ENCODE data around the gene ARPC1B. TPM values are rescaled to one million over a fixed set of nuclear protein-coding genes. Genes with fewer than 3 reads are reported as not detected.
A peak's percentile ranks its signal among the peaks of the same experiment; 100 is the strongest.

Gene ARPC1B
- total RNA-seq, 1 donor from 2014 or later: 175 TPM

DNA sequence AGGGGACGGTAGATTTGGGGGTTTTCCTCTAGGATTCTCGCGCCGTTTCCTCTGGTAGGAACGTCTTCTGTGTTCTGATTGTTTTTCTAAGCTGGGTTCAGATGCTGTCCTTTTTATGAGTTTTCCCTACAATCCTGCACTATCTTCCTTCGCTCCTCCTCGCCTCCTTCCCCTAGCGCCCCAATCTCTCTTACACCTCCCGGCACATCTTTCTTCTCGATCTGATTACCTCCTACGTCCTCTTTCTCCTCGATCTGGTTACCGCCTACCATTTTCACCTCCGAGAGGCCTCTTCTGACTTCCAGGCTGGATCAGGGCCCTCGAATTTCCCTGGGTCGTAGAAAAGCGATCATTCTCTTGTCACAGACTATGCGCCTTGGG lies 34.7 kb downstream of the ARPC1B start:
- Histone ChIP-seq H2AFZ (ENCODE audit: low read depth, low read length) (peak overlapping the region; percentile 92), H3K4me2 (ENCODE audit: low read length) (peak overlapping the region; percentile 87), H4K20me1 (ENCODE audit: insufficient read depth, low read length) (peaks cover 68% of the 10 kb centered on the region), H3K27ac (ENCODE audit: low read depth, low read length) (peak overlapping the region; percentile 99), H3K4me3 (ENCODE audit: insufficient read depth, low read depth, low read length) (peak overlapping the region; percentile 98), H3K9me3 (ENCODE audit: insufficient read depth, low read depth, low read length) (no peaks in the 10 kb centered on the region), H3K36me3 (ENCODE audit: insufficient read depth, low read length) (peaks cover 26% of the 10 kb centered on the region), H3K9ac (ENCODE audit: low read length) (peak overlapping the region; percentile 99), H3K27me3 (ENCODE audit: insufficient read depth, low read length) (no peaks in the 10 kb centered on the region), H3K4me1 (ENCODE audit: insufficient read depth, low read length) (peaks cover 17% of the 10 kb centered on the region), H3K79me2 (ENCODE audit: insufficient read depth, low read length) (peaks cover 88% of the 10 kb centered on the region)
- H3K27me3 Mint-ChIP-seq (ENCODE audit: low read depth, unreplicated experiment): no peaks in the 10 kb centered on the region
- H3K36me3 Mint-ChIP-seq (ENCODE audit: low read depth, unreplicated experiment): peaks cover 6% of the 10 kb centered on the region
- H3K4me1 Mint-ChIP-seq (ENCODE audit: low read depth, unreplicated experiment): peaks cover 16% of the 10 kb centered on the region
- H3K27ac Mint-ChIP-seq (ENCODE audit: unreplicated experiment): peak overlapping the region; percentile 86
- no peak for FAIRE-seq
- no peak for TF ChIP-seq EZH2 (IDR thresholded peaks at IDR 0.05; ENCODE audit: insufficient read depth, low read length)
- TF ChIP-seq, protein P1, sequence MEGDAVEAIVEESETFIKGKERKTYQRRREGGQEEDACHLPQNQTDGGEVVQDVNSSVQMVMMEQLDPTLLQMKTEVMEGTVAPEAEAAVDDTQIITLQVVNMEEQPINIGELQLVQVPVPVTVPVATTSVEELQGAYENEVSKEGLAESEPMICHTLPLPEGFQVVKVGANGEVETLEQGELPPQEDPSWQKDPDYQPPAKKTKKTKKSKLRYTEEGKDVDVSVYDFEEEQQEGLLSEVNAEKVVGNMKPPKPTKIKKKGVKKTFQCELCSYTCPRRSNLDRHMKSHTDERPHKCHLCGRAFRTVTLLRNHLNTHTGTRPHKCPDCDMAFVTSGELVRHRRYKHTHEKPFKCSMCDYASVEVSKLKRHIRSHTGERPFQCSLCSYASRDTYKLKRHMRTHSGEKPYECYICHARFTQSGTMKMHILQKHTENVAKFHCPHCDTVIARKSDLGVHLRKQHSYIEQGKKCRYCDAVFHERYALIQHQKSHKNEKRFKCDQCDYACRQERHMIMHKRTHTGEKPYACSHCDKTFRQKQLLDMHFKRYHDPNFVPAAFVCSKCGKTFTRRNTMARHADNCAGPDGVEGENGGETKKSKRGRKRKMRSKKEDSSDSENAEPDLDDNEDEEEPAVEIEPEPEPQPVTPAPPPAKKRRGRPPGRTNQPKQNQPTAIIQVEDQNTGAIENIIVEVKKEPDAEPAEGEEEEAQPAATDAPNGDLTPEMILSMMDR (IDR thresholded peaks at IDR 0.05; ENCODE audit: insufficient read depth, low read depth, low read length): no peak
- peak overlapping the region; percentile 97 for H3K4me3 Mint-ChIP-seq (ENCODE audit: unreplicated experiment)
- no peaks in the 10 kb centered on the region for H3K9me3 Mint-ChIP-seq (ENCODE audit: unreplicated experiment)
- DNase-seq (ENCODE audit: low read depth): no peak

DNA sequence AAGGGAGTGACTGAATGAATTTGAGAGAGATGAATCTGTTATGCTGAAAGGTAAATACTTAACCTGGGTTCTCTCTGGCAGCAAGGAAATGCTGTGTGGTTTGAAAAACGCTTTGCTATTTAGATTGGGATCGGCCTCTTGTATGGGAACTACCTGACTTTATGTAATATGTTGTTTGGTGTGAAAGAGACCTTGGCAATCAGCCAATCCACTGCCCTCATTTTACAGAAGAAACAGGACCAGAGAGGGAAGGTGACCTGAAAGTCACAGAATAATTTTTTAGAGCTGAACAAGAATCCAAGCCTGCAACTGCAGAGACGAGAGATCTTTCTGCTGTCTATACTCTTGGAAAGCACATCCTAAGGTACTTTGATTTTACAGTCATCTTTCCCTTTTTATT lies 35.3 kb downstream of the ARPC1B start:
- peaks cover 6% of the 10 kb centered on the region for H3K36me3 Mint-ChIP-seq (ENCODE audit: low read depth, unreplicated experiment)
- peak overlapping the region; percentile 97 for H3K4me3 Mint-ChIP-seq (ENCODE audit: unreplicated experiment)
- Histone ChIP-seq H2AFZ (ENCODE audit: low read depth, low read length) (no peak overlapping the region), H4K20me1 (ENCODE audit: insufficient read depth, low read length) (peaks cover 66% of the 10 kb centered on the region), H3K4me3 (ENCODE audit: insufficient read depth, low read depth, low read length) (peak overlapping the region; percentile 98), H3K4me1 (ENCODE audit: insufficient read depth, low read length) (peaks cover 10% of the 10 kb centered on the region), H3K79me2 (ENCODE audit: insufficient read depth, low read length) (peaks cover 82% of the 10 kb centered on the region), H3K27ac (ENCODE audit: low read depth, low read length) (peak overlapping the region; percentile 99), H3K27me3 (ENCODE audit: insufficient read depth, low read length) (no peaks in the 10 kb centered on the region), H3K36me3 (ENCODE audit: insufficient read depth, low read length) (peaks cover 29% of the 10 kb centered on the region), H3K4me2 (ENCODE audit: low read length) (peak overlapping the region; percentile 87), H3K9me3 (ENCODE audit: insufficient read depth, low read depth, low read length) (no peaks in the 10 kb centered on the region), H3K9ac (ENCODE audit: low read length) (peak overlapping the region; percentile 99)
- FAIRE-seq: no peak
- no peak for DNase-seq (ENCODE audit: low read depth)
- H3K27me3 Mint-ChIP-seq (ENCODE audit: low read depth, unreplicated experiment): no peaks in the 10 kb centered on the region
- H3K27ac Mint-ChIP-seq (ENCODE audit: unreplicated experiment): peak overlapping the region; percentile 86
- peaks cover 14% of the 10 kb centered on the region for H3K4me1 Mint-ChIP-seq (ENCODE audit: low read depth, unreplicated experiment)
- no peaks in the 10 kb centered on the region for H3K9me3 Mint-ChIP-seq (ENCODE audit: unreplicated experiment)
- no peak for TF ChIP-seq EZH2 (IDR thresholded peaks at IDR 0.05; ENCODE audit: insufficient read depth, low read length)
- TF ChIP-seq, protein P1 (IDR thresholded peaks at IDR 0.05; ENCODE audit: insufficient read depth, low read depth, low read length): no peak

DNA sequence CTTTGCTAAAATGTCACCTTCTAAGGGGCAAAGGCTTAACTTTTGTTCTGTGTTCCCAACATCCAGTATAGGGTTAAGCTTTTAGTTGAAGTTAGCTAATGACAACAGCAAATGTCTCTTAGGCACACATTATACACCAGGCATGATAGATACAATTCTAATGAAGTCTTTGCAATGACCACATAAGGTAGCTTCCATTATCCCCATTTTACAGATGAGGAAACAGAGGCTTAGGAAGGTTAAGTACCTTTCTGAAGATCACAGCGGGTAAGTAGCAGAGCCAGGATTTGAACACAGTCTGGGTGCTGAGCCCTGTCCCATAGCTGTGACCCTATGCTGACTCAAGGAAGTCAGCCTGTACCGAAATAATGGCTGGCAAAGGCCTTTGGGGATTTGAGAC lies 36.1 kb downstream of the ARPC1B start:
- Mint-ChIP-seq H3K36me3 (ENCODE audit: low read depth, unreplicated experiment) (peaks cover 10% of the 10 kb centered on the region), H3K4me3 (ENCODE audit: unreplicated experiment) (peak overlapping the region; percentile 97), H3K9me3 (ENCODE audit: unreplicated experiment) (no peaks in the 10 kb centered on the region), H3K27ac (ENCODE audit: unreplicated experiment) (peak overlapping the region; percentile 80), H3K4me1 (ENCODE audit: low read depth, unreplicated experiment) (peaks cover 18% of the 10 kb centered on the region), H3K27me3 (ENCODE audit: low read depth, unreplicated experiment) (no peaks in the 10 kb centered on the region)
- Histone ChIP-seq H3K9me3 (ENCODE audit: insufficient read depth, low read depth, low read length) (no peaks in the 10 kb centered on the region), H2AFZ (ENCODE audit: low read depth, low read length) (no peak overlapping the region), H3K79me2 (ENCODE audit: insufficient read depth, low read length) (peaks cover 74% of the 10 kb centered on the region), H3K36me3 (ENCODE audit: insufficient read depth, low read length) (peaks cover 29% of the 10 kb centered on the region), H3K4me2 (ENCODE audit: low read length) (peak overlapping the region; percentile 87), H3K4me3 (ENCODE audit: insufficient read depth, low read depth, low read length) (no peak overlapping the region), H3K9ac (ENCODE audit: low read length) (no peak overlapping the region), H3K27ac (ENCODE audit: low read depth, low read length) (no peak overlapping the region), H3K4me1 (ENCODE audit: insufficient read depth, low read length) (peaks cover 7% of the 10 kb centered on the region), H4K20me1 (ENCODE audit: insufficient read depth, low read length) (peaks cover 63% of the 10 kb centered on the region), H3K27me3 (ENCODE audit: insufficient read depth, low read length) (no peaks in the 10 kb centered on the region)
- DNase-seq (ENCODE audit: low read depth) (no peak), FAIRE-seq (no peak)
- TF ChIP-seq EZH2 (IDR thresholded peaks at IDR 0.05; ENCODE audit: insufficient read depth, low read length): no peak
- TF ChIP-seq, protein P1 (IDR thresholded peaks at IDR 0.05; ENCODE audit: insufficient read depth, low read depth, low read length): no peak
